Testis (tissue), 2 donors: ENCODE data around the gene MED23.

Experiments
- CTCF ChIP-seq, 3 experiments: fragments of 450-650 bp in 2 of 3; fragments of 200-600 bp in 1 of 3; sonication (generic) in 1 of 3; IDR thresholded peaks; one replicate each; pipeline ENCODE4 v1.5.1; 2016 to 2019; ENCODE audit warnings: antibody characterized with exemption in 3 of 3, mild to moderate bottlenecking in 2 of 3, moderate library complexity in 1 of 3
- POLR2A ChIP-seq: fragments of 450-650 bp; IDR thresholded peaks from one replicate; pipeline ENCODE4 v1.6.1; 2017; ENCODE audit warnings: antibody characterized with exemption, mild to moderate bottlenecking, moderate library complexity

GRCh38 chr6:131555992-131556391 lies 72.0 kb downstream of the MED23 start:
- no peak for TF ChIP-seq POLR2A
- no peak for TF ChIP-seq CTCF (IDR thresholded peaks at IDR 0.05)
